Amniotic stem cell (primary cell): ENCODE results near the gene DNAH12.
"Not testable (repeated sequence)": the region's sequence is repeated elsewhere in the genome, so short reads cannot be mapped to it uniquely, and the experiment has no call there.

ENCODE experiments used
- DNase-seq: peaks from one replicate; lab custom pipeline; 2025; lab: John Stamatoyannopoulos, UW

DNAH12 gene

DNA sequence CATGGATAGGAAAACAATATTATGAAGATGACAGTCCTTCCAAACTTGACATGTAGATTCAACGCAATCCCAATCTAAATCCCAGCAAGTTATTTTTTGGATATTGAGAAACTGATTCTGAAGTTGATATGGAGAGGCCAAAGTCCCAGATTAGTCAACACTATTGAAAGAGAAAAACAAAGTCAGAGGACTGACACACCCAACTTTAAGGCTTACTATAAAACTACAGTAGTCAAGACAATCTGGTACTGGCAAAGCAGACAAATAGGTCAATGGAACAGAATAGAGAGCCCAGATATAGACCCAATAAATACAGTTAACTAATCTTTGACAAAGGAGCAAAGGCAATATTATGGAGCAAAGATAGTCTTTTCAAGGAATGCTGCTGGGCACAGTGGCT lies 132.4 kb downstream of the DNAH12 start:
- no peak for DNase-seq

DNA sequence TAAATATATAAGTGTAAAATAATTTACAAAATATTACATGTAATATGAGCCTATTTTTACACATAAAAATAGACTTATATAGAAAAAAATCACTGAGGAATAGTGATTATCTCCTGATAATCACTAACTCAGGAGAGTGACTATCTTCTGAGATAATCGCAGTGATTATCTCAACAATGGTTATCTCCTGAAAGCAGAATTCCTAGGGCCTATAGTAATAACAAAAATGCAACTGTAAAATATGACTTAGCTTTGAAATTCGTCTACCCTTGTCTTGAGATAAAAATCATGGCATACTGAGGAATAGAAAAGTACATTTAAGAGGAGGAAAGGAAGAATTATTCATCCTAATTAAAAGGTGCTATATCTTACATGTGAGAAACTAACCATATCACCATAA lies 134.7 kb downstream of the DNAH12 start:
- no peak for DNase-seq

DNA sequence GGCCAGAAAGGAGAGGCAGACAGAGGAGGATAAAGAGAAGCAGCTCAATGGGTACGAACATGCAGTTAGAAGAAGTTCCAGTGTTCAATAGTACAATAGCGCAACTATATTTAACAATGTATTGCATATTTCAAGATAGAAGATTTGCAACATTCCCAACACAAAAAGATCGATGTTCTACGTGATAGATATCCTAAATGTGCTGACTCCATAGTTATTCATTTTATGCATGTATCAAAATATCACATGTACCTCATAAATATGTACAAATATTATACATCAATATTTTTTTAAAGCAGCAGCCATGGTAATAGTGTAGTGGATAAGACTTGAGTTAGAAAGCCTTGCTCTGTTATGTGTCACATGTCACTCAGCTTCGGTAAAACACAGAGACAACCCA lies 141.5 kb downstream of the DNAH12 start:
- no peak for DNase-seq

DNA sequence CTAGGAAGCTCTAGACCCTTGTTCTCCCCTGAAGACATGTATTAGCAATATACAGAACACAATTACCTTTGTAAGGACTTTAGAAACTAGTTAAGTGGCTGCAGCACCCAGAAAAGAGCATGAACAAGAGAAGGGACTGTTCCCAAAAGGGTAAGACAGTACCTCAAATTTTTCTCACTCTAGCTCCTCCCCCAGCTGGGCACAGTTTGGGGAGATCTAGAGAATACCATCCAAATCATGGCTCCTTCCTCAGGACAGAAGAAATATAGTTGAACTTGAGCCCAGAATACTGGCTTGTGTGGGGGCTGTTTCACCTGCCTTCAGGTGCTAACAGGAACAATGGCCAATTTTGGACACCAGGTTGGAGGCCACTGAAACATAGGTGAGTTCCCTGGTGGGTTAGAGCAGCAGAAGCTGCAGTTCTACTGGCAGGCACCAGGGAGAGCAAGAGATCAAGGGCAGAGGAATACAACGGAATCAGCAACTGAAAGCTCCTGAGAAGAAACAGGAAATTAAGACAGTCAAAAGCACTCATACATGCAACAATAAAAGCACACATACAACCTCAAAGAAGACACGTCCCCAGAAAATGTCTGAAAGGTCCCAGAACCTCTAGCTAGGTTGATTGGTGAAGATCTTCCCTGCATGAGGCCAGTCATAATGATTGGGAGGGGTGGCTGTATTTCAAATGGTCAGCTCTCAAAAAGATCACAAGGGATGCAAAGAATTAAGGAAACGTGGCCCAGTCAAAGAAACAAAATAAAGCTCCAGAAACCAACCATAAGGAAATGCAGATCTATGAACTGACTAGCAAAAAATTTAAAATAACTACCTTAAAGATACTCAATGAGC lies 146.7 kb downstream of the DNAH12 start:
- no peak for DNase-seq

DNA sequence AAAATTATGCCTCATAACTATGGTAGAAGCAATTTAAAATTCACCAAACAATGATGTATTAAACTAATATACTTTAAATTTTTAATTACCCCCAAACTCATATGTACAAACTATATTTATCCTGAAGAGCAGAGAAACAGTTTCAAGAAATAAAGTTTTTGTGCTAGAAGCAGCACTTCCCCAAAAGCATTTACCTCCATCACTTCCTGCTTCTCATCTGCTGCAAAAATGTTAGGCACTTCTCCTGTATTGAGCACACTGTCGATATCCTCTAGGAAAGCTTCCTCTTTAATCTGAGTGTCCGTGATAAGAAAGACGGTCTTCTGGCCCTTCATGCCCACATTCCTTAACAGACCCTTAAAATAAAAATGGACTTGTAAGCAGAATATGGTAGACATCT lies 150.2 kb downstream of the DNAH12 start:
- DNase-seq = no peak

DNA sequence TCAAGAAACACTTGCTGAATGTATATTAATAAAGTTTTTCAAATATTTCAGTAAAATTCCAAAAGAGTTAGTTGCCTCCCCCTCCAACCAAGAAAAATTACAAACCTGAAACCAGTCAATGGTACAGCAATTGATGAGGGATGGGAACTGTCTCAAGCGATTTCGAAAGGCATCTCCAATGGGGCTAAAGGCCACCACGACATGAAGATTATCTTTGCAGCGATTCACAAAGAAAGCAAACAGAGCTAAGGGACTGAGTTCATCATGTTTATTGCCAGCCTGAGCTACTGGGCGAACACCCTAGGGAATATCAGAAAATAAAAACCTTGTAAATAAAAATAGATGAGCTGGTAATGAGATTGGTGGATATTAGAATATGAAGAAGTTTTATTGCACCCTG lies 152.4 kb downstream of the DNAH12 start:
- no peak for DNase-seq

DNA sequence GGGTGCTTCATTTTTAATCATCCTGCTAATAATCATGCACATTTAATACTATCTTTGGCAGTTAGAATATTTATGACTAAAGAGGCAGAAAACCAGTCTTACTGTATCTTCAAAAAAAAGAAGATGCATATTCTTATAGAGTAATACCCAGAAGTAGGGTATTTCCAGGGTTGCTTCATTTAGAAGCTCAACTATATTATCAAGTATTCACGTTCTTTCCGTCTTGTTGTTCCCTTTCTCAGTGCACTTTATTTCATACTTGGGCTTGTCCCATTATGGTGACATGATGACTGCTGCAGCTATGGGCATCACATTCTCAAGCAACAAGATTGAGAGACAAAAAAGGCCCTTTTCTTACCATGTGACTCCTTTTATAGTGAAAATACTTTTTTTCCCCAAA lies 154.9 kb downstream of the DNAH12 start:
- DNase-seq = no peak

DNA sequence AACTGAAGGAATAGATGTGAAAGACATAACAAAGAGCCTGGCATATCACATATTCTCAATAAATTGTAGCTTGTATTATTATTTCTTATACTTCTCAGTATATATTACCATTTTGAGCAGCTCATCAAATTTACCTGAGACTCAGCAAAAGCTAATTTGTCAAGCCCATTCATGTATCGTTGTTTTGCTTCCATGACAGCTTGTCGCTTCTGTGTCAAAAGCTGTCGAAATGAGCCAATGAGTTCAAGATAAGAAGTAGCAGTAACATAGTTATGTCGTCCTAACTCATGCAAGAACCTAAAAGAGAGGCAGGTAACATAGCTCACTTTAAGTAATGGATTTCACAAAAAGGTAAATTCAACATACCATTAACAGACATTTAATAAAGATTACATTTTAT lies 157.8 kb downstream of the DNAH12 start:
- DNase-seq = no peak

DNA sequence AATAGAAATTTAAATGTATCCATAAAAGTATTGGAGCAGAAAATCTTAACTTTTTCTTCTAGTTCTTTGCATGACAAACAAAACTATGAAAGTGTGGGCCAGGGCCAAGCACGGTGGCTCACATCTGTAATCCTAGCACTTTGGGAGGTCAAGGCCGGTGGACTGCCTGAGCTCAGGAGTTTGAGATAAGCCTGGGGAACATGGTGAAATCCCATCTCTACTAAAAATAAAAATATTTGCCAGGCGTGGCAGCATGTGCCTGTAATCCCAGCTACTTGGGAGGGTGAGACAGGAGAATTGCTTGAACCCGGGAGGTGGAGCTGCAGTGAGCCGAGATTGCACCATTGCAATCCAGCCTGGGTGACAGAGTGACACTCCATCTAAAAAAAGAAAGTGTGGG lies 158.6 kb downstream of the DNAH12 start:
- no peak for DNase-seq

DNA sequence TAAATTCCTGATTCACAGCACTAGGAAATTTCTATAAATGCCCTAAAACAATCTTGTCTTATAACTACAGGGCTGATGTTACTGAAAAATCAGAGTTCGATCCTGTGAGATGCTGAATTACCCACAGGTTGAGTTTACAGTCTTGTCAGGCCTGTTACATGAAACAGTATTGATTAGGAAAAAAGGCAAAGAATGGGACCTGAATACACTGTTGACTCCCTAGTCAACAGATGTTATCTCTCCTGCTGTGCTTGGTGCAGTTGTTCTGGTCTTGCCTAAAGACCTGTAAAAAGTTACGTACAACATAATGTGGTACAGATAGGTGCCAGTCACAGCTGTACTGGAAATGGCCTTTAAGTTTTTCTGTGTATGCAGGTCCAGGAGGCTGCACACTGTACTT lies 160.3 kb downstream of the DNAH12 start:
- no peak for DNase-seq

DNA sequence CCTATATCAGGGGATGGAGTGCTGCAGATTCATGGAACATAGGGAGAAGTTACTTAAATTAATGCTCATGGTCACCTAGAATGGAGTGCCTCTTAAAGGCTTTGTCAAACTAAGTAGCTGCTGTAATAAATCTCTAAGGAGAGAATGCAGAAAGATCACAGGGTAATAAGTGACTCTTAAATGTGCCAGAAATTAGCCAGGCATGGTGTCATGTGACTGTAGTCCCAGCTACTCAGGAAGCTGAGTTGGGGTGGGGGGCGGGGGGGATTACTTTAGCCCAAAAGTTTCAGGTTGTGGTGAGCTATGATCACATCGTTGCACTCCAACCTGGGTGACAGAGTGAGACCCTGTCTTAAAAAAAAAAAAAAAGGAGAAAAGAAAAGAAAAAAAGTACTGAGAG lies 160.7 kb downstream of the DNAH12 start:
- DNase-seq = no peak

DNA sequence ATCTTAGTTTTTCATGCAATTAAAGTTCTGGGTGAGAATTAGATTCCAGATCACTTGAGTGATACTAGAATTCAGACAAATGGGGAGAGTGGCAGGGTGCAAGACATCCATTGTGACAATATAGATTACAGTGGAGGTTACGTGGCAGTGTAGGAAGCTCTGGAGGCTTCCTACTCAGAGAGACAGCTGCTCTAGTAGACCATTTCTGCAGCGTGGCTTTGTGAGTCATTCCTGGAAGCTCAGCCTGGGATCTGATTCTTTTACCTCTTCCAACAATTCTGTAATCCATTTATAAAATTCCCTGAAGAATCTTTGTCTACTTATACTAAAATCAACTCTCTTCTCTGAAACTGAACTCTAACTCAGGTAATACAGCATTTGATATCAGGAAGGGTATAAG lies 161.2 kb downstream of the DNAH12 start:
- DNase-seq = no peak

DNA sequence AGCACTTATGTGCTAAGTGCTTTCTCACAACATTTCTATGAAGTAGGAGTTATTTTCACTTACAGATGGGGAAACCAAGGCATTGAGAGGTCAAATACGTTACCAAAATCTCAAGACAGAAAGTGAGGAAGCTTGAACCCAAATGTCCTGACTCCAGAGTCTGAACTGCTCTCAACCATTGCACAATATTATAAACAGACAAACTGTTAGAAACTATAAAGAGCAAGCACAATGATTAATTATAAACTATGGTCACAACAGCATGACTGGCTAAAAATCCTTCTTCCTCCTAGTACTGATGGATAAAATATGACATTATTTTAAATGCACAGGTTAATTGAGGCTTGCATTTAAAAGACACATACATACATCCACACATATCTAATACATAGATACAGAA lies 173.8 kb downstream of the DNAH12 start:
- no peak for DNase-seq

DNA sequence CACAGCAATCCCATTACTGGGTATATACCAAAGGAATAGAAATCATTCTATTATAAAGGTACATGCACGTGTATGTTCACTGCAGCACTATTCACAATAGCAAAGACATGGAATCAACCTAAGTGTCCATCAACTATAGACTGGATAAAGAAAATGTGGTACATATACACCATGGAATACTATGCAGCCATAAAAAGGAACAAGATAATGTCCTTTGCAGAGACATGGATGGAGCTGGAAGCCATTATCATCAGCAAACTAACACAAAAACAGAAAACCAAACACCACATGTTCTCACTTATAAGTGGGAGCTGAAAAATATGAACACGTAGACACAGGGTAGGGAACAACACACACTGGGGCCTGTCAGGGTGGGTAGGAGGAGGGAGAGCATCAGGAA lies 179.1 kb downstream of the DNAH12 start:
- not testable (repeated sequence) for DNase-seq

DNA sequence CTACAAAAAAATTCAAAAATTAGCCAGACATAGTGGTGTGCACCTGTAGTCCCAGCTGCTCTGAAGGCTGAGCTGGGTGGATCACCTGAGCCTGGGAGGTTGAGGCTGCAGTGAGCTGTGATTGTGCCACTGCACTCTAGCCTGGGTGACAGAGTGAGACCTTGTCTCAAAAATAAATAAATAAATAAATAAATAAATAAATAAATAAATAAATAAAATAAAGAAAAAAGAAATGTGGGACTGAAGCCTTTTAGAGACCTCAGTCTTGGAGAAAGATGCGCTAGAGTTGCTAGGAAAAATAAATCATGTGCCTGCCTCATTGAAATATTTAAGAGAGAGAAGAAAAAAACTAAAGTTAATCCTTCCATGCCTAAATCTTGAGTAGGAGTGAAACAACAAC lies 187.9 kb downstream of the DNAH12 start:
- not testable (repeated sequence) for DNase-seq

DNA sequence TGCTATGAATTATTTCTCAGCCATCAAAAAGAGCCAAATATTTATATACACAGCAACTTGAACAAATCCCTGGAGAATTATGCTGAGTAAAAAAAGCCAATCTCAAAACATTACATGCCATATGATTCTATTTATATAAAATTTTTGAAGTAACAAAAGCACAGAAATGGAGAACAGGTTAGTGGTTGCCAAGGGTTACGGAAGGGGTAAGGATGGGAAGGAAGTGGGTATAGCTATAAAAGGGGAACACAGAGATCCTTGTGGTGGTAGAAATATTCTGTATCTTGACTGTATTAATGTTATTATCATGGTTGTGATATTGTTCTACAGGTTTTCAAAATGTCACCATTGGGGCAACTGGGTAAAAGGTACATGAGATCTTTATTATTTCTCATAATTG lies 189.4 kb downstream of the DNAH12 start:
- DNase-seq = no peak

DNA sequence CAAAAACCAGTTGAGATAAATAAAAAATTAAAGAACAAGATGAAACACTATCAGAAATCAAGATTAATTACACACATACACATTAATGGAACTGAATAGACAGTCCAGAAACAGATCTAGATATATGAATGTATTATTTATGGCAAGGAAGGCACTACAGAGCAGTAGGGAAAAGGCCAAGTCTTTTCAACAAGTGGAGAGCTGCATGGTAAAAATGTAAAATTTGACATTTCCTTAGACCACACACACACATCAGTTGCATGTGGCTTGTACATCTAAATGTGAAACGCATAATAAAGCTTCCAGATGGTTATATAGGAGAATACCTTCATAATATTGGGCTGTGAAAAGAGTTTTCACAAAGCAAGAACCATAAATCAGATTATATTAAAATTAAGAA lies 193.9 kb downstream of the DNAH12 start:
- DNase-seq = no peak

DNA sequence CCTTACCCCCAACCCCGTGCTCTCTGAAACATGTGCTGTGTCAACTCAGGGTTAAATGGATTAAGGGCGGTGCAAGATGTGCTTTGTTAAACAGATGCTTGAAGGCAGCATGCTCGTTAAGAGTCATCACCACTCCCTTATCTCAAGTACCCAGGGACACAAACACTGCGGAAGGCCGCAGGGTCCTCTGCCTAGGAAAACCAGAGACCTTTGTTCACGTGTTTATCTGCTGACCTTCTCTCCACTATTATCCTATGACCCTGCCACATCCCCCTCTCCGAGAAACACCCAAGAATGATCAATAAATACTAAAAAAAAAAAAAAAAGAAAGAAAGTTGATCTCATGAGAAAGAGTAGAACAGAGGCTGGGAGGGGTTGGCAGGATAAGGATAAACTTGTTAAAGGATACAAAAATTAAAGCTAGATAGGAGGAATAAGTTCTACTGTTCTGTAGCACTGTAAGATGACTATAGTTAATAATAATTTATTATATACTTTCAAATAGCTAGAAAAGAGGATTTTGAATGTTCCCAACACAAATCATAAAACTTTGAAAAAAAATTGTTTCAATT lies 205.0 kb downstream of the DNAH12 start:
- DNase-seq = not testable (repeated sequence)

DNA sequence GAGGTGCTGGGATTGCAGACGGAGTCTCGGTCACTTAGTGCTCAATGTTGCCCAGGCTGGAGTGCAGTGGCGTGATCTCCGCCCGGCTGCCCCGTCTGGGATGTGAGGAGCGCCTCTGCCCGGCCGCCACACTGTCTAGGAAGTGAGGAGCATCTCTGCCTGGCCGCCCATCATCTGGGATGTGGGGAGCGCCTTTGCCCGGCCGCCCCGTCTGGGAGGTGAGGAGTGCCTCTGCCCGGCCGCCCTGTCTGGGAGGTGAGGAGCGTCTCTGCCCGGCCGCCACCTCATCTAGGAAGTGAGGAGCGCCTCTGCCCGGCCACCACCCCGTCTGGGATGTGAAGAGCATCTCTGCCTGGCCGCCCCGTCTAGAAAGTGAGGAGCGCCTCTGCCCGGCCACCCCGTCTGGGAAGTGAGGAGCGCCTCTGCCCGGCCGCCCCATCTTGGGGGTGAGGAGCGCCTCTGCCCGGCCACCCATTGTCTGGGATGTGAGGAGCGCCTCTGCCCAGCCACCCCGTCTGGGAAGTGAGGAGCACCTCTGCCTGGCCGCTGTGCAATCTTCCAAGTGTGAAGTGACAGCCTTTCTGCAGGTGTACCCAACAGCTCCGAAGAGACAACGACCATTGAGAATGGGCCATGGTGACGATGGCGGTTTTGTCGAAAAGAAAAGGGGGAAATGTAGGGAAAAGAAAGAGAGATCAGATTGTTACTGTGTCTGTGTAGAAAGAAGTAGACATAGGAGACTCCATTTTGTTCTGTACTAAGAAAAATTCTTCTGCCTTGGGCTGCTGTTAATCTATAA lies 205.7 kb downstream of the DNAH12 start:
- not testable (repeated sequence) for DNase-seq

DNA sequence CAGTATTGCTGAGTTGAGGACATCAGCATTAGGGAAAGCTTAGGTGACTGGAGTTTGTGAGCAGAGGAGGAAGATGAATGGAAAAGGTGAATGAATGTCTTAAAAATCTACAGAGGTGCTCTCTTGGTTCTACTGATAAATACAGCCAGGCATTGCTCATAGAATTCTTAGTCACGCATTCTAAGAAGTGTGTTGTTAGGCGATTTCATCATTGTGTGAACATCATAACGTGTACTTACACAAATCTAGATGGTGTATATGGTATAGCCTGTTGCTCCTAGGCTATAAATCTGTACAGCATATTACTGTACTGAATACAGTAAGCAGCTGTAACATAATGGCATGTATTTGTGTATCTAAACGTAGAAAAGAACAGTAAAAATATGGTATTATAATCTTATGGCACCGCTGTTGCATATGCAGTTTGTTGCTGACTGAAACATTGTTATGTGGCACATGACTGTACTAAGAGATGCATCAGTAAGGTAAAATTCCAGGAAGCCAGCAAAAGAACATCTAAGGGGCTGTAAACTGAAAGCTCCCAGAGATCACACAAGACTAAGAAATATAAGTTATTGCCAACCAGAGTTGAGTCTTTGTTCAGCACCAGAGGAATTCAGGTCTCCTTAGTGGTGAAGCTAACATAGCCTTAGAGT lies 208.7 kb downstream of the DNAH12 start:
- no peak for DNase-seq

DNA sequence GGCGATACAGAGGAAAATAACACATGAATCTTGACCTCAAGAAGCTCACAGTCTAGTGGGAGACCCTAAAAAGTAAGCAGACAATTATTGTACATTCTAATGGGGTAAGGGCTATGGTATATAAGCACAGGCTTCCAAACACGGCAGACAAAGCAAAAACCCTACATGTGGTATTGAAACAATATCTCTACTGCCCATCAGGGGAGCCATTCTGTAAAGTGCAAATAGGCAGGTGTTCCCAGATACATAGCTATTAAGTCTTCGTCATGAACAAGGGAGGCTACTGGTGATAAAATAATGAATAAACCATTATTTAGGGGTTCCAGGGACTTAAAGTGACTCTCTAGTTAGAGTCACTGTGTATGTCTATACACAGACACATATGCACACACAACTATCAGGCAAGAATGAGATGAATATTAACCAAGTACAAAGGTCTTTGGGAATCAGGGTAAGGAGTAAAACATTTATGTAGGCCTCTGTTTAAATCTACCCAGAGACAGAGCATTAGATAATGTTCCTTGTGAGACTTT lies 213.0 kb downstream of the DNAH12 start:
- no peak for DNase-seq

DNA sequence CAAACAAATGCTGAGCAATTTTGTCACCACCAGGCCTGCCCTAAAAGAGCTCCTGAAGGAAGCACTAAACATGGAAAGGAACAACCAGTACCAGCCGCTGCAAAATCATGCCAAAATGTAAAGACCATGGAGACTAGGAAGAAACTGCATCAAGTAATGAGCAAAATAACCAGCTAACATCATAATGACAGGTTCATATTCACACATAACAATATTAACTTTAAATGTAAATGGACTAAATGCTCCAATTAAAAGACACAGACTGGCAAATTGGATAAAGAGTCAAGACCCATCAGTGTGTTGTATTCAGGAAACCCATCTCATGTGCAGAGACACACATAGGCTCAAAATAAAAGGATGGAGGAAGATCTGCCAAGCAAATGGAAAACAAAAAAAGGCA lies 217.6 kb downstream of the DNAH12 start:
- DNase-seq = not testable (repeated sequence)
